Measurements from ENCODE around the gene ZNF518A. TPM values are rescaled to one million over a fixed set of nuclear protein-coding genes. Genes with fewer than 3 reads are reported as not detected.

Gene ZNF518A, protein sequence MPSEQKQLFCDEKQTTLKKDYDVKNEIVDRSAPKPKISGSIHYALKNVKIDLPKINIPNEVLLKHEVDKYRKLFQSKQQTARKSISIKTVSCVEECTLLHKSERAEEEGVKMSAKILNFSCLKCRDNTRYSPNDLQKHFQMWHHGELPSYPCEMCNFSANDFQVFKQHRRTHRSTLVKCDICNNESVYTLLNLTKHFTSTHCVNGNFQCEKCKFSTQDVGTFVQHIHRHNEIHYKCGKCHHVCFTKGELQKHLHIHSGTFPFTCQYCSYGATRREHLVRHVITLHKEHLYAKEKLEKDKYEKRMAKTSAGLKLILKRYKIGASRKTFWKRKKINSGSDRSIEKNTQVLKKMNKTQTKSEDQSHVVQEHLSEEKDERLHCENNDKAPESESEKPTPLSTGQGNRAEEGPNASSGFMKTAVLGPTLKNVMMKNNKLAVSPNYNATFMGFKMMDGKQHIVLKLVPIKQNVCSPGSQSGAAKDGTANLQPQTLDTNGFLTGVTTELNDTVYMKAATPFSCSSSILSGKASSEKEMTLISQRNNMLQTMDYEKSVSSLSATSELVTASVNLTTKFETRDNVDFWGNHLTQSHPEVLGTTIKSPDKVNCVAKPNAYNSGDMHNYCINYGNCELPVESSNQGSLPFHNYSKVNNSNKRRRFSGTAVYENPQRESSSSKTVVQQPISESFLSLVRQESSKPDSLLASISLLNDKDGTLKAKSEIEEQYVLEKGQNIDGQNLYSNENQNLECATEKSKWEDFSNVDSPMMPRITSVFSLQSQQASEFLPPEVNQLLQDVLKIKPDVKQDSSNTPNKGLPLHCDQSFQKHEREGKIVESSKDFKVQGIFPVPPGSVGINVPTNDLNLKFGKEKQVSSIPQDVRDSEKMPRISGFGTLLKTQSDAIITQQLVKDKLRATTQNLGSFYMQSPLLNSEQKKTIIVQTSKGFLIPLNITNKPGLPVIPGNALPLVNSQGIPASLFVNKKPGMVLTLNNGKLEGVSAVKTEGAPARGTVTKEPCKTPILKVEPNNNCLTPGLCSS (N-terminal part only)
- total RNA-seq (2014; rRNA removed; shearing (Covaris generic); ENCODE audit: low replicate concordance), result 5.8 and 7.3 TPM in 2 replicates

DNA sequence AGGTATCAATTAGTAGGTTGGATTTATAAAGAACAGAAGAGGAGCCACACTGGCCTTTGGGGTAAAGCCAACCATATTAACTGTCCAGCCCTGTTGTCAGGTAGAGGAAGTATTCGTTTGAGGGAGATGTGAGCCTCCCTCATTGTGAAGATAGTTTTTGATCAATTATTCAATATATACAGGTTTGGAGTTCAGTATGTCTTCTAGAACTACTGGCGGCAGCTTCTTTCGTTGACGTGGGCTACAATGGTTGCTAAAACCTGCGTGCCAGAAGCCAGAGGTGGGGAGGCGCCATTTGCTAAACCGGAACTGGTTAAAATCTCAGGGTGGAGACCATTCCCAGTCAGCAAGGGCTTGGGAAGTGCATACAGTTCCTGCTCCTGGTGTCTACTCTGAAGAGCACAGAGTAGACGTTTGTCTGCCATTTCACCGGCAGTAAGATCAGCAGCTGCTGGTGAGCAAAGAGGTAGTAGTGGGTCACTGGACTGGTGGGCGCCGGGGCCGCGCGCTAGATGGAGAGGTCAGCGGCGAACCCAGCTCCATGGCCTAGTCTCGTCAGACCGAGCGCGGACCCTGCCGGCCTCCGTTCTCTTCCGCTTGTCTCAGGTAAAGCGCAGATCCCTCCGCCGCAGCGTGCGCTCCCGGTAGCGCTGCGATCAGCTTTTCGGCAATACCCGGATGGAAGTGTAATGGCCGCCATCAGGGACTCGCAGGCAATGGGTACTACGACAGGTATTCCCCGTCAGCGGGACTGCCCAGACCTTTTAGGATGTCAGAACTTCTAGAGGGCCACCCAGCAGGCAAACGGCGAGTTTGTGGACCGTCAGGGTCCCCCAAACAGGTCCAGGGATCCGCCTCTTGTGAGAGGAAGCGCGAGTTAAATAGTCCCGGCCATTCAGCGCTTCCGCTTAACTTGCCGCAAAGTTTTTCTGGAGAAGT lies at the start of gene ZNF518A:
ZNF518A (plus strand) TSS at position 911 of the 939 bp plus-strand sequence. CDS start 26,026 bp downstream, outside the sequence.
- in situ Hi-C loops (cut with HindIII; ENCODE audit: low pct_unique_long_range_greater_than_20kb, low sequenced_read_pairs), result no loop called here
- peak; percentile 94 for DNase-seq (ENCODE audit: low read depth)

DNA sequence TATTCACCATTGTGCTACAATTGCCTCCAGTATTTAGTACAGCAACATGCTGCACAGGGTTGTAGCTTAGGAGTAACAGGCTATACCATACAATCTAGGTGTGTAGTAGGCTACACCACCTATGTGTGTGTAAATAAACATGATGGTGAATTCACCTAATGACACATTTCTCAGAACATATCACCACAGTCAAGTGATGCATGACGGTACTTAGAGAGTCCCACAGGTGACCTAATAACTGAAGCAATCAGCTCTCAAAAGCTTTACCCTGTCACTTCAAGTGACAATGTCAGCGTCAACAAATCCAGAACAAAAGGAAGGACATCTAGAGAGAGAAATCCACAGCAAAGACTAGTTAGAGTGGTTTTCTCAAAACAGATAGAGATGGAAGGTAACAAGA lies 47.9 kb upstream of the ZNF518A start:
- in situ Hi-C loops (cut with HindIII; ENCODE audit: low pct_unique_long_range_greater_than_20kb, low sequenced_read_pairs), result no loop called here
- no peak for DNase-seq (ENCODE audit: low read depth)

DNA sequence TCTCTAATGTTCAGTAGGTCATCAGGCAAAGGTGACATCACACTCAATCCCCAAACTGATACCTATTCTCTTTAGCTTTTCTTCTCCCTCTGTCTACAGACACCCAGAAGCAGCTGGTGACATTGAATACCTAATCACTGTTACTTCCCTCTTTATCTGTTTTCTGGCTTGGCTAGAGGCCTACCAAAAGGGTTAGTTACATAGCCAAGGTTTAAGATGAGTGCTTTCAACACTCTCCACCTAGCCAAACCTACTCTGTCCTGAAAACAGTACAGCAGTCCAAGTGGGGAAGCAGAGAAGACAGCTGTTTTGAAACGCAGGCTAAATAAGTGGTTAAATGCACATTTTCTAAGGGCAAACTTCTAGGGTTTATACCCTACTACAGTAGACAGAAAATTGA lies 47.3 kb upstream of the ZNF518A start:
- no peak for DNase-seq (ENCODE audit: low read depth)
- in situ Hi-C loops (cut with HindIII; ENCODE audit: low pct_unique_long_range_greater_than_20kb, low sequenced_read_pairs), result no loop called here

DNA sequence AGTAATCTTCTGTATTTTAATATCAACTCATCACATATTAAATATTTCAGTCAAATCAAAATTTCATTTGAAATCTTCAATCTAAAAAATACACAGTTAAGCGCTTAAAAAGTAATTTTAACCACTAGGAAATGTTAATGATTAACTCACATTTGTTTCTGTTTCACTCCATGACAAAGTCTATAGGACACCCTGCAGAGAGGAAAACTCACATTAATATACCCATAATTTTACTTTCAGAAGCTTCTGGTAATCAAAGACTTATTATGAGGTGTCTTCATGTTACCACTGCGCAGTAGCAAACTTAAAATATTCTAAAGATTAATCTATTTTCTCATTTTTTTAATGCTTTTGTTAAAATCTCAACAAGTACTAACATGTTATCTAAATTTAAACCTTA lies 41.0 kb upstream of the ZNF518A start:
- no peak for DNase-seq (ENCODE audit: low read depth)
- in situ Hi-C loops (cut with HindIII; ENCODE audit: low pct_unique_long_range_greater_than_20kb, low sequenced_read_pairs), result no loop called here

DNA sequence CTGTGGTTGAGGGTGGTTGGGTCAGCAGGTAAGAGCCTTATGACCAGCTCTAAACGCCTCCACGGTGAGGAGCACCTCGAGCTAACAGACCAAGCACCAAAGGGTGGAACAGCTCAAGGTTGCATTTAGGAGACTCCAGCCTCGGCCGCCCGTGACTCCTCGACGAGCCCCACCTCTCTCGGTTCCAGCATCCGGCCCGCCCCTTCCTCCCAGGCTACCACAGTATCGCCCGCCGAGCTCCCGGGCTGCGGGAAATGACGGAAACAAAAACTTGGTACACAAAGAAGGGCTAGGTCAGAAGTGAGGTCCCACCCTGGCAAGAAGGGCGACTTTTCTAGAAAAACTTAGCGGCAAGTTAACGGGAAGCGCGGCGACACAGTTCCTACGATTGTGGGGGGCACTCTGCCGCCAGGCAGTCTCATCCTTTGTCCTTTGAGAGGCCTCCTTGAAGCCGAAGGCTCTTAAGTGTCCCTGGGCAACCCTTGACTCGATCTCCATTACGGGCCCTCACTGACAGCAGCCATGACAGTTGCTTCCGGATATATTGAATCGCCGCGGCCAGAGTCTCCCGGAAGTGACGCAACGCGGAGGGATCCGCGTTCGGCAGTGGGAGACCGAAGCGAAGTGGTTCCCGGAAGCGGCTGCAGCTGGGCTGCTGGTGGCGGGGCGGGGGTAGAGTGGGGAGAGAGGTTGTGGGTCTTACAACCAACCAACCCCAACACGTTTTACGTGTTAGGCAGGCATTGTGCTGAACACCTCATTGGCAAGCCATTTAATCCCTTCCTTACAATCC lies 40.2 kb upstream of the ZNF518A start:
- in situ Hi-C loops (cut with HindIII; ENCODE audit: low pct_unique_long_range_greater_than_20kb, low sequenced_read_pairs), result no loop called here
- peak; percentile 81 for DNase-seq (ENCODE audit: low read depth)

DNA sequence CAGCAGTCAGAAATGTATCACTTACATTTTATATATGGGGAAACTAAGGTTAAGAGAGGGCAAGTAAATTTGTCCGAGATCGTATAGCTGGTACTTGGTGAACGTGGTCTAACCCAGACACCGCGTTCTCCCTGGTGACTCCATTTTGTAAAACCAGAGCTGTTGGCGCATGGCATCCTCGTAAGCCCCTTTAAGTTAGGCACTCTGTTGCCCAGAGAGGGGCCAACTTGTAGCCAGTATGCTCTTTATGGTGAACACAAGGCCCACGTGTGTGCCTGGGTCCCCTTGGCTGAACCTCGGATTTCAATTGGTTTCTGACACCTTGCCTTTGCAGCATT lies 39.7 kb upstream of the ZNF518A start:
- in situ Hi-C loops (cut with HindIII; ENCODE audit: low pct_unique_long_range_greater_than_20kb, low sequenced_read_pairs), result no loop called here
- DNase-seq (ENCODE audit: low read depth), result no peak

DNA sequence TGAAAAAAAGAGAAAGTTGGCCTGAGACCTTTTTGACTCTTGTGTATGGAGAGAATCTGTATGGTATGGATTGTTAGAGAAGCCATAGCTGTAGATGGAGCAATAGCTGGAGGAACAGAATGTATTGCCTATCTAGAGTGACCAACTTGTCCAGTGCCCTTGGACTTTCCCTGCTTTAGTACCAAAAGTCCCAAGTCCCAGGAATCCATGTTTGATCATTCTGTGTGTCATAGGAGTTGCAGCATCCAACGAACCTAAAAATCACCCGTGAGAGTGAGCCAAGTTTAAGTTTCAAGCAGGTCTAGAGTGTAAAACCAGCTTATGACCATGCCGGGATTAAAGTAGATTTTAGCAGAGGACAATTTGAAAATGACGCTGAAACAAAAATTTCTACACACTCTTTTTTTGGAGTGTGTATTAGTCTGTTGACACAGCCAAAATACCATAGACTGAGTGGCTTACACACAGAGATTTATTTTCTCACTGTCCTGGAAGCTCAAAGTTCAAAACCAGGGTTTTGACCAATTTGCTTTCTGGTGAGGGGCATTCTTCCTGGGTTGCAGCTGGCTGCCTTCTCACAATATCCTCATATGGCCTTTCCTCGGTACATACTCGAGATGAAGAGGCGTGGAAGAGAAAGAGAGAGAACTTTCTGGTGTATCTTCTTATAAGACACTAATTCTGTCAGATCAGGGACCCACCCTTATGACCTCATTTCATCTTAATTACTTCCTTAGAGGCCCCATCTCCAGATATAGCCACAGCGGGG lies 36.9 kb upstream of the ZNF518A start:
- in situ Hi-C loops (cut with HindIII; ENCODE audit: low pct_unique_long_range_greater_than_20kb, low sequenced_read_pairs), result no loop called here
- no peak for DNase-seq (ENCODE audit: low read depth)

DNA sequence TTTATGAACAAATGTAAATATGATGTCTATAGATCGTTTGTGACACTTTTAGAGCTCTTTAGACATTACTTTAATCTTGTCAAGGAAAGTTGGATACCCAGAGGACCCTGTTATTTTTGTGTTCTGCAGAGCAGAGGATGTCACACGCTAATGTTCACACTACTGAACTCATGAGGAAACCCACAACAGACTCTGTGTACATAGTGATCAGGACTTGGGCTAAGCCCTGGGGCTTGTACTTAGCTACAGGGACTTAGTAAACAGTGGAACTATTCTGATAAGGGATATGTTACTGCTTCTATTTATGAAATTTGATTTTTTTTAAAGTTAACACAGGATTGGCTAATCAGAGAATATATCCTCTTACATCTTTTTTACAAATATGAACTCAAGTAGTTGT lies 36.1 kb upstream of the ZNF518A start:
- in situ Hi-C loops (cut with HindIII; ENCODE audit: low pct_unique_long_range_greater_than_20kb, low sequenced_read_pairs), result no loop called here
- DNase-seq (ENCODE audit: low read depth), result no peak

DNA sequence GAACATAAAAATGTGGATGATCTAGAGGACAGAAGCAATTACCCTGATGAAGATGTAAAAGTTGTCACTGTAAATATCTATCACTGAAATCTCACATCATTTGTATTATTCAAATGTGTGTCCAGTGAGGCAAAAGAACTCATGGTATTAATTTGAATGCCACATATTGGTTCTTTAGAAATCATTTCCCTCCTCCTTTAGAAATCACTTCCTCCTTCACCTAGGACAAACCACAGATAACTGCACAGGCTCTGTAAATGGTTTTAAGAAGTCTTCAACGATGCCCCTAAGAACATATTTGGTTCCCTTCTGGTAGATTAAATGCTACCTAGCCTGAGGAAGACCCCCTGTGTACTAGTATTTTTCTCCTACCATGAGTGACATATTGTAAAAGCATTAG lies 33.1 kb upstream of the ZNF518A start:
- no peak for DNase-seq (ENCODE audit: low read depth)
- in situ Hi-C loops (cut with HindIII; ENCODE audit: low pct_unique_long_range_greater_than_20kb, low sequenced_read_pairs), result no loop called here

DNA sequence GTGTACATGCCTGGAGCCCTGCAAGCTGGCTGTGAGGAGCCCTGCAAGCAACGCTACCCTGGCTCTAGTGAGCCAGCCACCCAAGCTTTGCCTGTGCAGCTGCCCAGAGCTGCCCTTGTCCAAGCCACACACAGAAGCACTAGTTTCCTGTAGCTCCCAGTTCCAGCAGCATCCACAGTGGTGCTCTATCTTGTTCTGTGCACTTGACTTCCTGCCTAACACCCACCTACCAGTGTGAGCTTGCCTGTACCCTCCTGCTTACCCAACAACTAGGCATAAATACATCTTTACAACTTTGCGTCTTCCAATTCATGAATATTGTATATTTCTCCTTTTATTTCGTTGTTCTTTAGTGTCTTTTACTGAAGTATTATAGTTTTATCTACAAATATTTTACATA lies 32.2 kb upstream of the ZNF518A start:
- in situ Hi-C loops (cut with HindIII; ENCODE audit: low pct_unique_long_range_greater_than_20kb, low sequenced_read_pairs), result no loop called here
- DNase-seq (ENCODE audit: low read depth), result no peak

DNA sequence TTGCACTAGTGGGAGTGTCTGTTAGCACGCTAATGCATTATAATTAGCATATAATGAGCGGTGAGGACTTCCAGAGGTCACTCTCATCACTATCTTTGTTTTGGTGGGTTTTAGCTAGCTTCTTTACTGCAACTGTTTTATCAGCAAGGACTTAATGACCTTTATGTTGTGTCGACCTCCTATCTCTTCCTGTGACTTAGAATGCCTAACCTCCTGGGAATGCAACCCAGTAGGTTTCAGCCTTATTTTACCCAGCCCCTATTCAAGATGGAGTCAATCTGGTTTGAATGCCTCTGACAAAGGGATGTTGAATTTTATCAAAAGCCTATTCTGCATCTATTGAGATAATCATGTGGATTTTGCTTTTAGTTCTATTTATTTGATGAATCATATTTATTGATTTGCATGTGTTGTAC lies 22.5 kb upstream of the ZNF518A start:
- DNase-seq (ENCODE audit: low read depth), result no peak
- in situ Hi-C loops (cut with HindIII; ENCODE audit: low pct_unique_long_range_greater_than_20kb, low sequenced_read_pairs), result no loop called here

DNA sequence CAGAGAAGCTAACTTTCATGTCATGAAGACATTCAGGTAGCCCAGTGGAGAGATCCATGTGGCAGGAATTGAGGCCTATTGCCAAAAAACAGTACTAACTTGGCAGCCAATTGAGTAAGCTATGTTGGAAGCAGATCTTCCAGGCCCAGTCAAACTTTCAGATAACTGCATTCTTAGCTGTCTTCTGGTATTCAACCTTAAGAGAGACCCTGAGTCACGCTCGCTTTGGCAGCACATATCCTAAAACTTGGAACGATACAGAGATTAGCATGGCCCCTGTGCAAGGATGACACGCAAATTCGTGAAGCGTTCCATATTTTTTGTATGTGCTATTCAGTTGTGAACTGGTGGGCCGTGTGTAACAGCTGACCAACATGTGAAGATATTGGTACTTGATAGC lies 17.6 kb upstream of the ZNF518A start:
- DNase-seq (ENCODE audit: low read depth), result no peak
- in situ Hi-C loops (cut with HindIII; ENCODE audit: low pct_unique_long_range_greater_than_20kb, low sequenced_read_pairs), result no loop called here

DNA sequence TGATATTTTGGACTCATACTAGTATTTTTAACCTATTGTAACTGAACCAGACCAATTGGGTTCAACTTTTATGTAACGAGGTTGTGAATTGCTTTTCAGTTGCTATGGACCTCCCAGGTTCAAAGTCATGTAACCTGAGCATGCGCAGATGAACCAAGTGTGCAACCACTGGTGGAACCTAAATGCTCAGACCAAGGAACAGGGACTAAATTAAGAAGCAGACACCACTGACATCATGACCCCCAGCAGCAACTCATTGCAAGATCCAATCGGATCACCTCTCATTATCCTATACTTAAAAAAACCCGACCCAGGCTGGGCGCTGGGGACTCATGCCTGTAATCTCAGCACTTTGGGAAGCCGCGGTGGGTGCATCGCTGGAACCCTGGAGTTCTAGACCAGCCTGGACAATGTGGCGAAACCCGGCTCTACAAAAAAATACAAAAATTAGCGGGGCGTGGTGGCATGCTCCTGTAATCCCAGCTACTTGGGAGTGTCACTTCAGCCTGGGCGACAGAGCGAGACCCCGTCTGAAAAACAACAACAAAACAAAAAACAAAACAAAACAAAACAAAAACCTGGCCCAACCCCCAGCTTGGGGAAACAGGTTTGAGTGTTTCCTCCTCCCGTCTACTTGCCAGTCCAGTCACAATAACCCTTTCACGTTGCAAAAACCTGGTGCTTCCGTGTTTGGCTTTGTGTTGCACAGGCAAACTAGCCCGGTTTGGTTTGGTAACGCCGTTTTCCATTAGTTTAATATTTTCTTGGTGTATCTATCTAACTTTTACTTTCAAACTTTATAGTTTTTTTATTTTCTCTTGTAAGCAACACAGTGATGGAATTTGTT lies 11.3 kb upstream of the ZNF518A start:
- in situ Hi-C loops (cut with HindIII; ENCODE audit: low pct_unique_long_range_greater_than_20kb, low sequenced_read_pairs), result no loop called here
- DNase-seq (ENCODE audit: low read depth), result no peak

DNA sequence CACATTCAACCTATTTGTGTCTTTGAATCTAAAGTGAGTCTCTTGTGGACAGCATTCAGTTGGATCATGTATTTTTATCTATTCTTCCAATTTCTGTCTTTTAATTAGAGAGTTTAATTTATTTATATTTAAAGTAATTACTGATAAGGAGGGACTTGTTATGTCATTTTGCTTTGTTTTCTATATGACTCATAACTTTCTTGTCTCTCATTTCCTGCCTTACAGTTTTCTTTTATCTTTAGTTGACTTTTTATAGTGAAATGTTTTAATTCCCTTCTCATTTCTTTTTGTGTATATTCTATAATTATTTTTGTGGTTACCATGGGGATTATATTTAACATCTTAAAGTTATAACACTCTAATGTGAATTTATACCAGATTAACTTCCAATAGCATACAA lies 7.3 kb upstream of the ZNF518A start:
- in situ Hi-C loops (cut with HindIII; ENCODE audit: low pct_unique_long_range_greater_than_20kb, low sequenced_read_pairs), result no loop called here

DNA sequence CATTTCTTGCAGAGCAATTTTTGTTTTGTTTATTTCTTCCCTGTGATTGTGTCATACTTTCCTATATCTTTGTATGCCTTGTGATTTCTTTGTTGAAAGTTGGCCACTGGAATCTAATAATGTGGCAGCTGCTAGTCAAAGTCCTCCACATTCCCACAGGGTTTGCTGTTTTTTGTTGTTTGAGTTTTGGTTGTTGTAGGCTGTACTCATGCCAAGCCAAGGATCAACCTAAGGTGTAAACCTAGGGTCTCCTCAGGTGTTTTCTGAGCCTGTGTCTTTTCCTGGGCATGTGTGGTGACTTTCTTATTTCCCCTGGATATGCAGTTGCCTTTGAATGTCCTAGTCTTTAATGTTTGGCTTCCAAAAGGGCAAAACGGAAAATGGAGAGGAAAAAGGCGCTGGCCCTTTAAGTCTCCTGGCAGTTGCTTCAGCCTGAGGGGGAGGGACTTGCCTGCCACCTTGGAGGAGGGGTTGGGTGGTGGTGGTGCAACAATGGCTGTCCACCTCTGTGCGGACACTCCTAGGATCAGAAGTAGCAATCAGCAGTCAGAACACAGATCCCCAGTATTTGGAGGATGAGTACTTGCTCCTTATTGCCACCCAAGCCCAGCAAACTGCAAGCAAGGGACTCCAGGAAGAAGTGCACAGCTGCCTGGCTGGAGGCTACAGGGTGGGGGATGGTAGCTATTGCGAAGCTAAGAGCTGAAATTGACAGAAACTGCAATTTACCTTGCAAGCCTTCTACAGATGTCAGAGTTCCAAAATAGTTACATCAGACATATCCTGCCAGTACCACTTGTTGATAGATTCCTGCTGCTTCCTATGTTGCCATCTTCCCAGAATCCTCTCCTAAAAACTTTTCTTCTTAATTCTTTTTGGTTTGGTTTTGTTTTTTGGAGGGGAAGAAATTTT lies 5.6 kb upstream of the ZNF518A start:
- DNase-seq (ENCODE audit: low read depth), result peak; percentile 73

More for the DNA sequence above, 7.3 kb upstream of the ZNF518A start:
- no peak for DNase-seq (ENCODE audit: low read depth)

More for the DNA sequence above, 5.6 kb upstream of the ZNF518A start:
- in situ Hi-C loops (cut with HindIII; ENCODE audit: low pct_unique_long_range_greater_than_20kb, low sequenced_read_pairs), result no loop called here

Measured in Caki2 (cell line).